MM.1S (cell line): Measurements from ENCODE around the gene PSPN.

Source experiments
- DNase-seq: peaks from one replicate; pipeline ENCODE4 v3.0.0-alpha.2; 2015
- H2AFZ ChIP-seq: fragments of 300-600 bp; sonication (generic); 2 replicates; pipeline ENCODE4 v1.6.0; 2016; ENCODE audit warnings: antibody characterized with exemption, low read length
- H3F3A ChIP-seq: fragments of 300-600 bp; sonication (generic); 2 replicates; pipeline ENCODE4 v1.6.1; 2016; ENCODE audit warnings: mild to moderate bottlenecking, antibody characterized with exemption, low read length, moderate library complexity, mixed read lengths; ENCODE audit not compliant: insufficient read depth
- H3K27ac ChIP-seq: fragments of 300-600 bp; sonication (generic); 2 replicates; pipeline ENCODE4 v1.5.1; 2016; ENCODE audit warnings: mild to moderate bottlenecking, low read length
- H3K27me3 ChIP-seq: fragments of 300-600 bp; sonication (generic); replicated peaks from 2 replicates; pipeline ENCODE4 v1.6.0; 2016; ENCODE audit warnings: low read length; ENCODE audit not compliant: insufficient read depth
- H3K36me3 ChIP-seq: fragments of 300-600 bp; sonication (generic); replicated peaks from 2 replicates; pipeline ENCODE4 v1.6.1; 2016; ENCODE audit warnings: mild to moderate bottlenecking, low read length, mixed read lengths; ENCODE audit not compliant: insufficient read depth
- H3K4me1 ChIP-seq: fragments of 300-600 bp; sonication (generic); 2 replicates; pipeline ENCODE4 v1.6.1; 2016; ENCODE audit warnings: low read length, mixed read lengths
- H3K4me2 ChIP-seq: fragments of 300-600 bp; sonication (generic); 2 replicates; pipeline ENCODE4 v1.6.0; 2016; ENCODE audit warnings: low read depth, low read length
- H3K4me3 ChIP-seq: fragments of 300-600 bp; sonication (generic); 2 replicates; pipeline ENCODE4 v1.5.1; 2016; ENCODE audit warnings: low read length, mixed read lengths
- H3K79me2 ChIP-seq: fragments of 300-600 bp; sonication (generic); 2 replicates; pipeline ENCODE4 v1.6.1; 2016; ENCODE audit warnings: mixed run types, low read length, mixed read lengths
- H3K9ac ChIP-seq: fragments of 300-600 bp; sonication (generic); 2 replicates; pipeline ENCODE4 v1.6.1; 2016; ENCODE audit warnings: low read length, mixed read lengths
- H3K9me2 ChIP-seq: fragments of 300-600 bp; sonication (generic); replicated peaks from 2 replicates; pipeline ENCODE4 v1.6.1; 2016; ENCODE audit warnings: mild to moderate bottlenecking, low read length, mixed read lengths; ENCODE audit not compliant: insufficient read depth
- H3K9me3 ChIP-seq: fragments of 300-600 bp; sonication (generic); replicated peaks from 2 replicates; pipeline ENCODE4 v1.6.1; 2016; ENCODE audit warnings: mild to moderate bottlenecking, low read length, mixed read lengths; ENCODE audit not compliant: insufficient read depth
- H4K20me1 ChIP-seq: fragments of 300-600 bp; sonication (generic); 2 replicates; pipeline ENCODE4 v1.6.1; 2016; ENCODE audit warnings: mild to moderate bottlenecking, low read length, moderate library complexity, mixed read lengths; ENCODE audit not compliant: insufficient read depth
- EZH2 ChIP-seq: fragments of 300-600 bp; sonication (generic); optimal IDR thresholded peaks from 2 replicates; pipeline ENCODE3; 2017; ENCODE audit warnings: low read depth, mild to moderate bottlenecking, antibody characterized with exemption, low read length, mixed read lengths
- EZH2phosphoT487 ChIP-seq: fragments of 300-600 bp; sonication (generic); IDR thresholded peaks from 2 replicates; pipeline ENCODE4 v1.6.1; 2018; ENCODE audit warnings: antibody characterized with exemption, low read length
- TF ChIP-seq, protein P1 (sequence below): fragments of 300-600 bp; sonication (generic); IDR thresholded peaks from 2 replicates; pipeline ENCODE4 v1.5.1; 2016; ENCODE audit warnings: antibody characterized with exemption, low read length, mixed read lengths

Gene PSPN

DNA sequence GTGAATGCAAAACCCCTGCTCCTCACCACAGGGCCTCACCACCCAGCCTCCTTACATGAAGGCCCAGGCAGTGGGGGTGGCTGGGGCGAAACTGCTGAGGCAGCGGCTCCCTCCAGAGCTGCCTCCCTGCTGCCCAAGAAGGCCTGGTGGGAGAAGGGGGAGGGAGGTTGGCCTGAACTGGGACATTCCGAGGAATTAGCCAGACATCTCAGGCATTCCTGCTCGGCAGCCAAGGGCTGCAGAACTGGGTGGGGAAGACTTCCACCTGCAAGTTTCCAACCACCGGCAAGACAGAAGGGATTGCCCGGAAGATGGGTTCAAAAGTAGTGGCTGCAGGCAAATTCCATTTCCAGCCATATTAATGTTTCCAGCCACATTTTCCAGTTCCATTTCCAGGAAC, 2.3 kb upstream of the PSPN start:
- Histone ChIP-seq H2AFZ (no peak overlapping the region), H3K4me2 (no peak overlapping the region), H4K20me1 (no peaks in the 10 kb centered on the region), H3F3A (0 out of 2 replicates have a peak, but pooled peaks cover 2% of the 10 kb centered on the region), H3K27me3 (no peaks in the 10 kb centered on the region), H3K9me3 (no peaks in the 10 kb centered on the region), H3K9me2 (no peaks in the 10 kb centered on the region), H3K36me3 (no peaks in the 10 kb centered on the region; the same call in none of the 2 replicates), H3K9ac (no peak overlapping the region), H3K4me1 (peaks cover 5% of the 10 kb centered on the region; the same call in 1 of the 2 replicates), H3K27ac (no peak overlapping the region), H3K79me2 (peaks cover 8% of the 10 kb centered on the region; the same call in 1 of the 2 replicates), H3K4me3 (no peak overlapping the region)
- DNase-seq, result no peak
- TF ChIP-seq, protein P1, sequence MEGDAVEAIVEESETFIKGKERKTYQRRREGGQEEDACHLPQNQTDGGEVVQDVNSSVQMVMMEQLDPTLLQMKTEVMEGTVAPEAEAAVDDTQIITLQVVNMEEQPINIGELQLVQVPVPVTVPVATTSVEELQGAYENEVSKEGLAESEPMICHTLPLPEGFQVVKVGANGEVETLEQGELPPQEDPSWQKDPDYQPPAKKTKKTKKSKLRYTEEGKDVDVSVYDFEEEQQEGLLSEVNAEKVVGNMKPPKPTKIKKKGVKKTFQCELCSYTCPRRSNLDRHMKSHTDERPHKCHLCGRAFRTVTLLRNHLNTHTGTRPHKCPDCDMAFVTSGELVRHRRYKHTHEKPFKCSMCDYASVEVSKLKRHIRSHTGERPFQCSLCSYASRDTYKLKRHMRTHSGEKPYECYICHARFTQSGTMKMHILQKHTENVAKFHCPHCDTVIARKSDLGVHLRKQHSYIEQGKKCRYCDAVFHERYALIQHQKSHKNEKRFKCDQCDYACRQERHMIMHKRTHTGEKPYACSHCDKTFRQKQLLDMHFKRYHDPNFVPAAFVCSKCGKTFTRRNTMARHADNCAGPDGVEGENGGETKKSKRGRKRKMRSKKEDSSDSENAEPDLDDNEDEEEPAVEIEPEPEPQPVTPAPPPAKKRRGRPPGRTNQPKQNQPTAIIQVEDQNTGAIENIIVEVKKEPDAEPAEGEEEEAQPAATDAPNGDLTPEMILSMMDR, result no peak
- TF ChIP-seq EZH2 (no peak), EZH2phosphoT487 (no peak)

DNA sequence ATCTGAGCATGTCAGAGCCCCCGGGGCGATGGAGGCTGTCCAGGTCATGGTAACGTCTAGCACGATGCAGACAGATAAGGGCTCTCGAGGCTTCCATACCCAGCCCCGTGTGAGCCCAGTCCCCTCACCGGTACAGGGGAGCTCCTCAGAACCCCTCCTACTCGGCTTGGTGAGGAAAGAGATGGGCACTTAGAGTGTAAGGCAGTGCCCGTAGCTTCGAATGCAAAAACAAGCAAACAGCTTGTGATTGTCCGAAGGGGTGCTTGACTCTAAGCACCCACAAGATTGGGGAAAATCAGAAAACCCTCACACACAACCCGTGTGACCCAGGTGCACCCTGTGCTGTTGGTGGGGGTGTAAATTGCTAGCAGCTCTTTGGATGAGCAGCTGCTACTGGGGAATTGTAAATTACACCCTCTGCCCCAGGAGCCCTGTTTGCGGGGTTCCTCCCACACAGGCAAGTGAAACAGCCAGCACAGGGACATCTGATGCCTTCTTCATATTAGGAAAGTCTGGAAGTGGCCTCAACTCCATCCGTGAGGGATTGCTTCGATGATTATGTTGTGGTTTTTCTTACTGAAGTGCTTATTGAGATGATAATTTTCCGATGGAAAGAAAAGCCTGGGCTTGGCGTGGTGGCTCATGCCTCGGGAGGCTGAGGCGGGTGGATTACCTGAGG, 918 bp upstream of the PSPN start:
- no peaks in the 10 kb centered on the region for H4K20me1 ChIP-seq
- H3K9ac ChIP-seq, result no peak overlapping the region
- H3K27me3 ChIP-seq, result no peaks in the 10 kb centered on the region
- H2AFZ ChIP-seq, result no peak overlapping the region
- H3F3A ChIP-seq, result peaks cover 7% of the 10 kb centered on the region
- no peaks in the 10 kb centered on the region for H3K9me3 ChIP-seq
- no peak overlapping the region for H3K4me3 ChIP-seq
- DNase-seq, result no peak
- H3K4me2 ChIP-seq, result no peak overlapping the region
- H3K36me3 ChIP-seq, result no peaks in the 10 kb centered on the region; the same call in 1 of the 2 replicates
- no peak for TF ChIP-seq EZH2phosphoT487
- TF ChIP-seq, protein P1, result no peak
- no peak for TF ChIP-seq EZH2
- H3K79me2 ChIP-seq, result peaks cover 8% of the 10 kb centered on the region; the same call in 1 of the 2 replicates
- no peak overlapping the region for H3K27ac ChIP-seq
- peaks cover 5% of the 10 kb centered on the region; the same call in 1 of the 2 replicates for H3K4me1 ChIP-seq
- no peaks in the 10 kb centered on the region for H3K9me2 ChIP-seq

DNA sequence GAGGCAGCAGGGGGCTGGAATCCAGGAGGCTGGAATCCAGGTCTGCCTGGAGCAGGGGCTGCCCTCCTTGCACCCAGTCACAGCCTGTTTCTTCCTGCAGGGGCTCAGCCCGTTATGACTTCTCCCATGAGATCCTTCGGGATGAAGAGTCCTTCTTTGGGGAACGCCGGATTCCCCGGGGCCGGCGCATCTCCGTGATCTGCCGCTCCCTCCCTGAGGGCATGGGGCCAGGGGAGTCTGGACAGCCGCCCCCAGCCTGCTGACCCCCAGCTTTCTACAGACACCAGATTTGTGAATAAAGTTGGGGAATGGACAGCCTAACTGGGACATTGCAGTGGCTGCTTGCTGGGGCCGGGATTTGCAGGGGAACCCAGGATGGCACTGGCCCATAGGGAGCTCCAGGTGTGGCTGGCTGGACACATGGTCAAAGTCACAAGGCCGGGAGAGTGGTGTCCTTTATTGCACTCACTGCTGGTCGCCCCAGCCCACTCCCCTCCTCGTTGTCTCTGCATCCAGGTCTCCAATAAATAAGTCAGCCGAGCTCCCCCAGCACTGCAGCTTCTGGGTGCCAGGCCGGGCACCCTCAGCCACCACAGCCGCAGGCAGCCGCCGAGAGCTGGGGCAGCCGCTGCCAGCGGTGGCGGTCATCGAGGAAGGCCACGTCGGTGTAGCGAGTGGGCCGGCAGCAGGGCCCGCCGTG, 872 bp downstream of the PSPN start:
- Histone ChIP-seq H3K4me1 (peaks cover 5% of the 10 kb centered on the region; the same call in 1 of the 2 replicates), H2AFZ (no peak overlapping the region), H3K9me2 (no peaks in the 10 kb centered on the region), H3K27me3 (no peaks in the 10 kb centered on the region), H3F3A (peaks cover 7% of the 10 kb centered on the region), H3K9ac (no peak overlapping the region), H3K36me3 (no peaks in the 10 kb centered on the region; the same call in 1 of the 2 replicates), H3K79me2 (peaks cover 8% of the 10 kb centered on the region; the same call in 1 of the 2 replicates), H3K27ac (no peak overlapping the region), H4K20me1 (no peaks in the 10 kb centered on the region), H3K4me3 (no peak overlapping the region), H3K4me2 (no peak overlapping the region), H3K9me3 (no peaks in the 10 kb centered on the region)
- DNase-seq, result no peak
- no peak for TF ChIP-seq EZH2
- no peak for TF ChIP-seq EZH2phosphoT487
- TF ChIP-seq, protein P1, result no peak
